ENCODE measurements around the gene NEMP2. TPM values are rescaled to one million over a fixed set of nuclear protein-coding genes. Genes with fewer than 3 reads are reported as not detected.
A peak's percentile ranks its signal among the peaks of the same experiment; 100 is the strongest.

NEMP2 gene
- total and polyA plus RNA-seq, 2 experiments from 2014 or later: 3.2 to 9.9 TPM

GRCh38 chr2:190501702-190502407, 32.7 kb downstream of the NEMP2 start:
- 84% methylated on average over 3 of the region's 3 CpGs for WGBS (ENCODE audit: low lambda C conversion rate, missing lambda C conversion rate)
- no peaks in the 10 kb centered on the region for H3K36me3 ChIP-seq (replicated peaks; ENCODE audit: insufficient read depth, low read depth)
- no peaks in the 10 kb centered on the region for H3K9me2 ChIP-seq (replicated peaks; ENCODE audit: insufficient read depth)
- no peak overlapping the region for H3K4me2 ChIP-seq
- H3K9me3 ChIP-seq (ENCODE audit: low read depth): no peaks in the 10 kb centered on the region
- no peak for DNase-seq (ENCODE audit: low spot score)
- no peak for TF ChIP-seq CTCF (IDR thresholded peaks at IDR 0.05; ENCODE audit: poor library complexity)
- TF ChIP-seq EZH2 (IDR thresholded peaks at IDR 0.05; ENCODE audit: borderline replicate concordance): no peak
- no peak for TF ChIP-seq EZH2phosphoT487 (IDR thresholded peaks at IDR 0.05; ENCODE audit: low read depth, severe bottlenecking, unreplicated experiment)
- H3K27ac ChIP-seq: no peak overlapping the region
- no peaks in the 10 kb centered on the region for H3K4me1 ChIP-seq (ENCODE audit: insufficient read depth)
- H4K20me1 ChIP-seq (ENCODE audit: insufficient read depth, poor library complexity, severe bottlenecking): no peaks in the 10 kb centered on the region
- no peaks in the 10 kb centered on the region for H3K27me3 ChIP-seq
- no peak overlapping the region for H2AFZ ChIP-seq
- H3K4me3 ChIP-seq: no peak overlapping the region
- no peaks in the 10 kb centered on the region for H3K79me2 ChIP-seq

- no peaks in the 10 kb centered on the region for H3K9me3 ChIP-seq (ENCODE audit: low read depth)
- H3K27ac ChIP-seq: no peak overlapping the region
- no peak for TF ChIP-seq CTCF (IDR thresholded peaks at IDR 0.05; ENCODE audit: poor library complexity)
- no peak for TF ChIP-seq EZH2 (IDR thresholded peaks at IDR 0.05; ENCODE audit: borderline replicate concordance)
- TF ChIP-seq EZH2phosphoT487 (IDR thresholded peaks at IDR 0.05; ENCODE audit: low read depth, severe bottlenecking, unreplicated experiment): no peak
- H3K9me2 ChIP-seq (replicated peaks; ENCODE audit: insufficient read depth): no peaks in the 10 kb centered on the region
- no peaks in the 10 kb centered on the region for H3K79me2 ChIP-seq
- H2AFZ ChIP-seq: no peak overlapping the region
- no peak overlapping the region for H3K4me2 ChIP-seq
- no peak for DNase-seq (ENCODE audit: low spot score)
- 84% methylated on average over 5 of the region's 5 CpGs for WGBS (ENCODE audit: low lambda C conversion rate, missing lambda C conversion rate)
- no peaks in the 10 kb centered on the region for H3K36me3 ChIP-seq (replicated peaks; ENCODE audit: insufficient read depth, low read depth)
- no peaks in the 10 kb centered on the region for H3K4me1 ChIP-seq (ENCODE audit: insufficient read depth)
- no peaks in the 10 kb centered on the region for H3K27me3 ChIP-seq
- H3K4me3 ChIP-seq: no peak overlapping the region
- no peaks in the 10 kb centered on the region for H4K20me1 ChIP-seq (ENCODE audit: insufficient read depth, poor library complexity, severe bottlenecking)
Measured at GRCh38 chr2:190501231-190501630, 33.3 kb downstream of the NEMP2 start.

GRCh38 chr2:190500054-190500502, 34.4 kb downstream of the NEMP2 start:
- no peak for DNase-seq (ENCODE audit: low spot score)
- H3K9me3 ChIP-seq (ENCODE audit: low read depth): no peaks in the 10 kb centered on the region
- H2AFZ ChIP-seq: no peak overlapping the region
- H3K4me2 ChIP-seq: no peak overlapping the region
- H3K4me3 ChIP-seq: no peak overlapping the region
- H3K36me3 ChIP-seq (replicated peaks; ENCODE audit: insufficient read depth, low read depth): no peaks in the 10 kb centered on the region
- no peaks in the 10 kb centered on the region for H4K20me1 ChIP-seq (ENCODE audit: insufficient read depth, poor library complexity, severe bottlenecking)
- no peaks in the 10 kb centered on the region for H3K27me3 ChIP-seq
- no peaks in the 10 kb centered on the region for H3K9me2 ChIP-seq (replicated peaks; ENCODE audit: insufficient read depth)
- H3K27ac ChIP-seq: peak overlapping the region; percentile 27
- H3K4me1 ChIP-seq (ENCODE audit: insufficient read depth): no peaks in the 10 kb centered on the region
- no peak for TF ChIP-seq CTCF (IDR thresholded peaks at IDR 0.05; ENCODE audit: poor library complexity)
- no peak for TF ChIP-seq EZH2 (IDR thresholded peaks at IDR 0.05; ENCODE audit: borderline replicate concordance)
- TF ChIP-seq EZH2phosphoT487 (IDR thresholded peaks at IDR 0.05; ENCODE audit: low read depth, severe bottlenecking, unreplicated experiment): no peak
- 79% methylated on average over 7 of the region's 7 CpGs for WGBS (ENCODE audit: low lambda C conversion rate, missing lambda C conversion rate)
- no peaks in the 10 kb centered on the region for H3K79me2 ChIP-seq
